ENCODE results near the gene EPN1. TPM values are rescaled to one million over a fixed set of nuclear protein-coding genes. Genes with fewer than 3 reads are reported as not detected.

Gene EPN1
- total and polyA plus RNA-seq, 2 of the 13 experiments (the other 11 are each of a cell fraction or from before 2014, with no cell fraction given), result 28.9 to 31.7 TPM

GRCh38 chr19:55653651-55654322 is 21.2 kb upstream of the EPN1 start (continued):
- 0 out of 2 replicates have a peak, but pooled peaks have one; percentile 20 for TF ChIP-seq MXD1 (CRISPR knock-in tag; IDR thresholded peaks at IDR 0.05)
- TF ChIP-seq ZNF547 (CRISPR knock-in tag; IDR thresholded peaks at IDR 0.05), result no peak
- peak; percentile 65 for TF ChIP-seq UBTF (CRISPR knock-in tag; IDR thresholded peaks at IDR 0.05)
- TF ChIP-seq SNAI1 (CRISPR knock-in tag; IDR thresholded peaks at IDR 0.05; ENCODE audit: borderline replicate concordance), result no peak
- peak; percentile 66; the same call in 1 of the 2 replicates for TF ChIP-seq ZNF557 (CRISPR knock-in tag; IDR thresholded peaks at IDR 0.05)
- TF ChIP-seq FOXJ3 (CRISPR knock-in tag; IDR thresholded peaks at IDR 0.05; ENCODE audit: borderline replicate concordance), result peak; percentile 64; the same call in 1 of the 2 replicates
- no peak for TF ChIP-seq RAD51 (IDR thresholded peaks at IDR 0.05; ENCODE audit: borderline replicate concordance)
- 0 out of 2 replicates have a peak, but pooled peaks have one; percentile 64 for TF ChIP-seq ZNF839 (CRISPR knock-in tag; IDR thresholded peaks at IDR 0.05; ENCODE audit: borderline replicate concordance)
- TF ChIP-seq BCL6 (CRISPR knock-in tag; IDR thresholded peaks at IDR 0.05), result 0 out of 2 replicates have a peak, but pooled peaks have one; percentile 9
- TF ChIP-seq SYNCRIP (IDR thresholded peaks at IDR 0.05; ENCODE audit: insufficient read depth, low read depth, low read length), result no peak
- TF ChIP-seq ZNF235 (CRISPR knock-in tag; IDR thresholded peaks at IDR 0.05; ENCODE audit: borderline replicate concordance), result no peak
- TF ChIP-seq HES4 (CRISPR knock-in tag; IDR thresholded peaks at IDR 0.05; ENCODE audit: borderline replicate concordance), result no peak
- no peak for TF ChIP-seq PAWR (CRISPR knock-in tag; IDR thresholded peaks at IDR 0.05; ENCODE audit: borderline replicate concordance)
- no peak for TF ChIP-seq ZNF136 (CRISPR knock-in tag; IDR thresholded peaks at IDR 0.05; ENCODE audit: low read depth)
- peak in 1 of 2 experiments; percentile 57; a peak in 2 of 4 replicates for TF ChIP-seq NR2F1 (CRISPR knock-in tag; IDR thresholded peaks at IDR 0.05)
- TF ChIP-seq RFX1 (IDR thresholded peaks at IDR 0.05), result peak; percentile 99
- TF ChIP-seq ZZZ3 (CRISPR knock-in tag; IDR thresholded peaks at IDR 0.05; ENCODE audit: borderline replicate concordance), result no peak
- TF ChIP-seq HNRNPH1 (optimal IDR thresholded peaks at IDR 0.05; ENCODE audit: low read depth, low read length), result no peak
- no peak; the same call in 1 of the 2 replicates for TF ChIP-seq ARNTL (CRISPR knock-in tag; IDR thresholded peaks at IDR 0.05)
- TF ChIP-seq TRAFD1 (CRISPR knock-in tag; IDR thresholded peaks at IDR 0.05; ENCODE audit: borderline replicate concordance), result no peak; the same call in 1 of the 2 replicates
- TF ChIP-seq ZNF569 (CRISPR knock-in tag; IDR thresholded peaks at IDR 0.05; ENCODE audit: borderline replicate concordance), result no peak
- no peak for TF ChIP-seq ZNF724P (CRISPR knock-in tag; IDR thresholded peaks at IDR 0.05; ENCODE audit: borderline replicate concordance)
